Neutrophil (primary cell): ENCODE results near the gene PHLDB2.

Experiments used
- H3K27ac ChIP-seq: fragments of 200-600 bp; sonication (generic); 2 replicates; pipeline ENCODE4 v1.5.1; 2016; ENCODE audit warnings: mild to moderate bottlenecking, moderate library complexity
- H3K27me3 ChIP-seq: fragments of 200-600 bp; sonication (generic); 2 replicates; pipeline ENCODE4 v1.6.0; 2016; ENCODE audit warnings: mild to moderate bottlenecking
- H3K36me3 ChIP-seq: fragments of 200-600 bp; sonication (generic); 2 replicates; pipeline ENCODE4 v1.5.1; 2017
- H3K4me1 ChIP-seq, 2 experiments: fragments of 200-600 bp in 1 of 2; sonication (generic) in 1 of 2; 1 replicate in 1 of 2; 2 replicates in 1 of 2; pipeline versions ENCODE4 v1.5.1 to v1.6.1; 2013 to 2016; ENCODE audit warnings: low read depth in 1 of 2, low read length in 1 of 2, mild to moderate bottlenecking in 1 of 2, moderate library complexity in 1 of 2; ENCODE audit not compliant: control insufficient read depth in 1 of 2, insufficient read depth in 1 of 2
- H3K4me3 ChIP-seq, 2 experiments: fragments of 200-600 bp in 1 of 2; sonication (generic) in 1 of 2; 1 replicate in 1 of 2; 2 replicates in 1 of 2; pipeline ENCODE4 v1.5.1; 2013 to 2016; ENCODE audit warnings: low read depth in 1 of 2, low read length in 1 of 2, mild to moderate bottlenecking in 1 of 2, moderate library complexity in 1 of 2
- H3K9me3 ChIP-seq: fragments of 200-600 bp; sonication (generic); 2 replicates; pipeline ENCODE4 v1.5.1; 2016
- CTCF ChIP-seq: fragments of 200-600 bp; sonication (generic); IDR thresholded peaks from 2 replicates; pipeline ENCODE4 v1.5.1; 2016; ENCODE audit warnings: antibody characterized with exemption

PHLDB2 gene

GRCh38 chr3:112012205-112012992 is 153.3 kb downstream of the PHLDB2 start:
- Histone ChIP-seq H3K9me3 (no peaks in the 10 kb centered on the region), H3K36me3 (no peaks in the 10 kb centered on the region), H3K4me1 (peaks cover 0 to 9% of the 10 kb centered on the region in 2 experiments), H3K4me3 (no peak overlapping the region), H3K27ac (no peak overlapping the region), H3K27me3 (no peaks in the 10 kb centered on the region)
- no peak for TF ChIP-seq CTCF

GRCh38 chr3:112013058-112013783 is 154.2 kb downstream of the PHLDB2 start:
- no peak for TF ChIP-seq CTCF
- no peaks in the 10 kb centered on the region for H3K36me3 ChIP-seq
- no peaks in the 10 kb centered on the region for H3K9me3 ChIP-seq
- H3K4me3 ChIP-seq: no peak overlapping the region
- H3K27ac ChIP-seq: no peak overlapping the region
- peaks cover 0 to 9% of the 10 kb centered on the region in 2 experiments for H3K4me1 ChIP-seq
- H3K27me3 ChIP-seq: no peaks in the 10 kb centered on the region

GRCh38 chr3:112013784-112014143 is 154.7 kb downstream of the PHLDB2 start:
- no peaks in the 10 kb centered on the region for H3K27me3 ChIP-seq
- H3K4me3 ChIP-seq: no peak overlapping the region
- TF ChIP-seq CTCF: no peak
- peaks cover 0 to 9% of the 10 kb centered on the region in 2 experiments for H3K4me1 ChIP-seq
- no peak overlapping the region for H3K27ac ChIP-seq
- H3K9me3 ChIP-seq: no peaks in the 10 kb centered on the region
- no peaks in the 10 kb centered on the region for H3K36me3 ChIP-seq

- no peaks in the 10 kb centered on the region for H3K36me3 ChIP-seq
- H3K4me1 ChIP-seq: peaks cover 0 to 9% of the 10 kb centered on the region in 2 experiments
- no peak overlapping the region for H3K4me3 ChIP-seq
- H3K27ac ChIP-seq: no peak overlapping the region
- H3K27me3 ChIP-seq: no peaks in the 10 kb centered on the region
- no peaks in the 10 kb centered on the region for H3K9me3 ChIP-seq
- no peak for TF ChIP-seq CTCF
Observed at GRCh38 chr3:112017091-112017490, 158.0 kb downstream of the PHLDB2 start.

GRCh38 chr3:112018712-112019111 is 159.6 kb downstream of the PHLDB2 start:
- no peak overlapping the region for H3K4me3 ChIP-seq
- no peaks in the 10 kb centered on the region for H3K36me3 ChIP-seq
- peaks cover 0 to 6% of the 10 kb centered on the region in 2 experiments for H3K4me1 ChIP-seq
- H3K27me3 ChIP-seq: no peaks in the 10 kb centered on the region
- H3K9me3 ChIP-seq: no peaks in the 10 kb centered on the region
- H3K27ac ChIP-seq: no peak overlapping the region
- no peak for TF ChIP-seq CTCF
